Keratinocyte (primary cell): Measurements from ENCODE around the gene EFTUD2. TPM values are rescaled to one million over a fixed set of nuclear protein-coding genes. Genes with fewer than 3 reads are reported as not detected.
A peak's percentile ranks its signal among the peaks of the same experiment; 100 is the strongest.

Experiments used
- DNase-seq: peaks from one replicate; pipeline ENCODE4 v3.0.0-alpha.2; 2011; ENCODE audit warnings: low read depth, missing footprints, low spot score
- FAIRE-seq: peaks from 2 replicates; lab custom pipeline; 2011; peaks lifted over from hg19 to GRCh38; lab: Jason Lieb, UNC
- H2AFZ ChIP-seq: 2 replicates; pipeline ENCODE4 v1.6.0; 2012; ENCODE audit warnings: low read length, control low read depth, inconsistent platforms; ENCODE audit not compliant: control insufficient read depth
- H3K27ac ChIP-seq: 2 replicates; pipeline ENCODE4 v1.5.1; 2011; ENCODE audit warnings: low read length; ENCODE audit not compliant: control insufficient read depth, insufficient read depth
- H3K27me3 ChIP-seq: 3 replicates; pipeline ENCODE4 v1.6.0; 2011; ENCODE audit warnings: low read length; ENCODE audit not compliant: control insufficient read depth, insufficient read depth; ENCODE audit errors: extremely low read depth
- H3K36me3 ChIP-seq, 2 experiments: 2 replicates in 1 of 2; 3 replicates in 1 of 2; pipeline ENCODE4 v1.5.1; 2011; ENCODE audit warnings: low read length in 2 of 2, mild to moderate bottlenecking in 1 of 2; ENCODE audit not compliant: control insufficient read depth in 2 of 2, insufficient read depth in 2 of 2; ENCODE audit errors: extremely low read depth in 1 of 2
- H3K4me1 ChIP-seq: 3 replicates; pipeline ENCODE4 v1.5.1; 2011; ENCODE audit warnings: low read length; ENCODE audit not compliant: control insufficient read depth, insufficient read depth; ENCODE audit errors: extremely low read depth
- H3K4me2 ChIP-seq: 3 replicates; pipeline ENCODE4 v1.6.0; 2011; ENCODE audit warnings: low read depth, low read length; ENCODE audit not compliant: control insufficient read depth, insufficient read depth; ENCODE audit errors: extremely low read depth
- H3K4me3 ChIP-seq, 3 experiments: fragments of 200-600 bp in 1 of 3; sonication (generic) in 1 of 3; 2 replicates in 2 of 3; 3 replicates in 1 of 3; pipeline ENCODE4 v1.5.1; 2011 to 2016; ENCODE audit warnings: low read length in 3 of 3, mild to moderate bottlenecking in 3 of 3, control low read depth in 2 of 3, inconsistent platforms in 1 of 3, low read depth in 1 of 3, mixed read lengths in 1 of 3, mixed run types in 1 of 3, moderate library complexity in 1 of 3; ENCODE audit not compliant: control insufficient read depth in 2 of 3, insufficient read depth in 2 of 3; ENCODE audit errors: extremely low read depth in 1 of 3
- H3K79me2 ChIP-seq: 2 replicates; pipeline ENCODE4 v1.6.0; 2012; ENCODE audit warnings: low read length; ENCODE audit not compliant: control insufficient read depth, insufficient read depth
- H3K9ac ChIP-seq: 3 replicates; pipeline ENCODE4 v1.6.0; 2011; ENCODE audit warnings: low read length; ENCODE audit not compliant: control insufficient read depth, insufficient read depth; ENCODE audit errors: extremely low read depth
- H3K9me1 ChIP-seq: 3 replicates; pipeline ENCODE4 v1.6.0; 2011; ENCODE audit warnings: low read length; ENCODE audit not compliant: control insufficient read depth, insufficient read depth; ENCODE audit errors: extremely low read depth
- H3K9me3 ChIP-seq: 2 replicates; pipeline ENCODE4 v1.5.1; 2012; ENCODE audit warnings: low read depth, low read length; ENCODE audit not compliant: control insufficient read depth
- H4K20me1 ChIP-seq: 3 replicates; pipeline ENCODE4 v1.6.0; 2011; ENCODE audit warnings: low read length; ENCODE audit not compliant: control insufficient read depth, insufficient read depth; ENCODE audit errors: extremely low read depth
- CTCF ChIP-seq, 3 experiments: IDR thresholded peaks in 1 of 3; conservative IDR thresholded peaks in 1 of 3; optimal IDR thresholded peaks in 1 of 3; 2 replicates in 2 of 3; 3 replicates in 1 of 3; pipeline versions ENCODE3 to v1.5.1; 2011; ENCODE audit warnings: low read length in 3 of 3, mild to moderate bottlenecking in 3 of 3, moderate library complexity in 2 of 3, control low read depth in 1 of 3, inconsistent platforms in 1 of 3; ENCODE audit not compliant: insufficient read depth in 2 of 3; ENCODE audit errors: extremely low read depth in 1 of 3
- EZH2 ChIP-seq: IDR thresholded peaks from one replicate; pipeline ENCODE4 v1.6.1; 2012; ENCODE audit warnings: inconsistent platforms, mild to moderate bottlenecking, low read length, moderate library complexity
- dilution Hi-C: fragments of 300-500 bp; cut with MboI; formaldehyde crosslinking; loops from one replicate; pipeline ENCODE4 v1.7.0; 2020; ENCODE audit warnings: low sequenced_read_pairs; ENCODE audit not compliant: extremely low pct_ligation_motif_present
- polyA plus RNA-seq, 5 experiments: library from polyadenylated mRNA; depleted of rRNA in 3 of 5; stranded (reverse) in 3 of 5; stranded (forward) in 1 of 5; unstranded in 1 of 5; fragments of >200 nt; gene quantifications; 1 replicate in 1 of 5; 2 replicates in 3 of 5; 3 replicates in 1 of 5; pipeline versions ENCODE4 v1.2.1 to v1.2.3, GENCODE V29; 2011 to 2012; ENCODE audit warnings: missing spikeins in 2 of 5, low read depth in 1 of 5, low replicate concordance in 1 of 5

Gene EFTUD2
- polyA plus RNA-seq, 1 donor (not counting 4 experiments of a cell fraction or from before 2014, with no cell fraction given), result 160 TPM

- dilution Hi-C loops, result loop anchor here (25.0 kb wide), 1 partner anchor 92 kb away; no protein-coding TSS in a partner anchor
- DNase-seq (no peak), FAIRE-seq (no peak)
- Histone ChIP-seq H3K9me1 (peaks cover 2% of the 10 kb centered on the region), H3K4me1 (peaks cover 29% of the 10 kb centered on the region), H2AFZ (no peak overlapping the region), H3K27me3 (no peaks in the 10 kb centered on the region), H4K20me1 (no peaks in the 10 kb centered on the region), H3K9ac (no peak overlapping the region), H3K36me3 (no peaks in the 10 kb centered on the region), H3K9me3 (no peaks in the 10 kb centered on the region), H3K27ac (no peak overlapping the region), H3K4me2 (no peak overlapping the region), H3K79me2 (no peaks in the 10 kb centered on the region), H3K4me3 (no peak overlapping the region)
- TF ChIP-seq EZH2 (no peak), CTCF (optimal IDR thresholded peaks at IDR 0.05 in 1 of 3, IDR thresholded peaks at IDR 0.05 in 1 of 3, conservative IDR thresholded peaks at IDR 0.05 in 1 of 3; ENCODE audit: extremely low read depth in 1 of 3, insufficient read depth in 2 of 3, low read length in 3 of 3) (no peak)
Measured at GRCh38 chr17:44920565-44920940, 21.3 kb upstream of the EFTUD2 start.

- dilution Hi-C loops, result loop anchor here (25.0 kb wide), 1 partner anchor 92 kb away; no protein-coding TSS in a partner anchor
- H3K79me2 ChIP-seq, result no peaks in the 10 kb centered on the region
- H2AFZ ChIP-seq, result no peak overlapping the region
- FAIRE-seq, result peak; percentile 93
- no peaks in the 10 kb centered on the region for H4K20me1 ChIP-seq
- H3K4me3 ChIP-seq, result no peak overlapping the region
- peaks cover 29% of the 10 kb centered on the region for H3K4me1 ChIP-seq
- H3K9me3 ChIP-seq, result no peaks in the 10 kb centered on the region
- TF ChIP-seq EZH2 (no peak), CTCF (optimal IDR thresholded peaks at IDR 0.05 in 1 of 3, IDR thresholded peaks at IDR 0.05 in 1 of 3, conservative IDR thresholded peaks at IDR 0.05 in 1 of 3; ENCODE audit: extremely low read depth in 1 of 3, insufficient read depth in 2 of 3, low read length in 3 of 3) (peak; percentile 82 to 95 (median 88))
- no peaks in the 10 kb centered on the region for H3K36me3 ChIP-seq
- no peaks in the 10 kb centered on the region for H3K27me3 ChIP-seq
- no peak overlapping the region for H3K27ac ChIP-seq
- no peak overlapping the region for H3K4me2 ChIP-seq
- no peak overlapping the region for H3K9ac ChIP-seq
- no peak for DNase-seq
- peaks cover 2% of the 10 kb centered on the region for H3K9me1 ChIP-seq
Measured at GRCh38 chr17:44919885-44920564, 20.8 kb upstream of the EFTUD2 start.
